WTC11 (cell line): ENCODE data around the gene SYPL1. TPM values are rescaled to one million over a fixed set of nuclear protein-coding genes. Genes with fewer than 3 reads are reported as not detected.
A peak's percentile ranks its signal among the peaks of the same experiment; 100 is the strongest.

Experiments
- ATAC-seq: fragments of 200-7000 bp; cut with Tn5 transposase; 2 replicates; pipeline ENCODE4 v1.10.0; 2021; ENCODE audit warnings: mild to moderate bottlenecking, moderate library complexity
- CTCF ChIA-PET: fragments of 300-600 bp; sonication (Branson Sonifier 250); formaldehyde crosslinking; loops from one replicate; lab custom pipeline; 2021; ENCODE audit warnings: antibody characterized with exemption; lab: Charles Lee
- POLR2A ChIA-PET: fragments of 350-600 bp; sonication (Branson Sonifier 250); formaldehyde crosslinking; loops from one replicate; lab custom pipeline; 2021; ENCODE audit warnings: antibody characterized with exemption; lab: Charles Lee
- DNase-seq: peaks from one replicate; pipeline ENCODE4 v3.0.0; 2021; ENCODE audit warnings: low spot score
- H3K27ac Mint-ChIP-seq: 2 replicates; pipeline ENCODE4 v1.8.0; 2021; ENCODE audit warnings: mixed read lengths
- H3K27me3 Mint-ChIP-seq: 2 replicates; pipeline ENCODE4 v1.8.0; 2021; ENCODE audit warnings: low read depth, mild to moderate bottlenecking, moderate library complexity, mixed read lengths
- H3K36me3 Mint-ChIP-seq: 2 replicates; pipeline ENCODE4 v1.8.0; 2021; ENCODE audit warnings: mixed read lengths
- H3K4me1 Mint-ChIP-seq: 2 replicates; pipeline ENCODE4 v1.8.0; 2022; ENCODE audit warnings: mixed read lengths
- H3K4me3 Mint-ChIP-seq: 2 replicates; pipeline ENCODE4 v1.8.0; 2021; ENCODE audit warnings: mild to moderate bottlenecking, moderate library complexity, mixed read lengths
- H3K9me3 Mint-ChIP-seq: 2 replicates; pipeline ENCODE4 v1.8.0; 2021; ENCODE audit warnings: mixed read lengths
- ESRRA ChIP-seq: sonication (generic); formaldehyde crosslinking; IDR thresholded peaks from 2 replicates; pipeline ENCODE4 v1.8.1; 2022; ENCODE audit warnings: mild to moderate bottlenecking, missing genetic modification reagents, borderline replicate concordance
- ETV6 ChIP-seq: sonication (generic); formaldehyde crosslinking; IDR thresholded peaks from 2 replicates; pipeline ENCODE4 v1.8.1; 2022; ENCODE audit warnings: mild to moderate bottlenecking, missing genetic modification reagents
- FOXK1 ChIP-seq: sonication (generic); formaldehyde crosslinking; IDR thresholded peaks from 2 replicates; pipeline ENCODE4 v1.8.0; 2022; ENCODE audit warnings: mild to moderate bottlenecking, moderate library complexity, missing genetic modification reagents
- FOXP1 ChIP-seq: sonication (generic); formaldehyde crosslinking; IDR thresholded peaks from 2 replicates; pipeline ENCODE4 v1.8.0; 2022; ENCODE audit warnings: missing genetic modification reagents, mild to moderate bottlenecking, moderate library complexity, borderline replicate concordance
- GABPB1 ChIP-seq: sonication (generic); formaldehyde crosslinking; IDR thresholded peaks from 2 replicates; pipeline ENCODE4 v1.8.1; 2023; ENCODE audit warnings: mild to moderate bottlenecking, missing genetic modification reagents
- GTF2I ChIP-seq: fragments of 250-450 bp; sonication (Bioruptor Pico); conservative IDR thresholded peaks from 2 replicates; pipeline ENCODE4 v1.4.0; 2021; ENCODE audit warnings: mild to moderate bottlenecking
- HMGA2 ChIP-seq: fragments of 250-450 bp; sonication (Bioruptor Pico); IDR thresholded peaks from 2 replicates; pipeline ENCODE4 v1.4.0; 2021; ENCODE audit warnings: mild to moderate bottlenecking, moderate library complexity
- JAZF1 ChIP-seq: fragments of 250-450 bp; sonication (Bioruptor Pico); IDR thresholded peaks from 2 replicates; pipeline ENCODE4 v1.9.0; 2021; ENCODE audit warnings: moderate library complexity, mild to moderate bottlenecking, inconsistent platforms
- NFATC4 ChIP-seq: fragments of 250-450 bp; sonication (Bioruptor Pico); IDR thresholded peaks from 2 replicates; pipeline ENCODE4 v1.9.0; 2021; ENCODE audit warnings: mild to moderate bottlenecking
- NFE2L1 ChIP-seq: sonication (generic); formaldehyde crosslinking; IDR thresholded peaks from 2 replicates; pipeline ENCODE4 v1.8.1; 2023; ENCODE audit warnings: missing genetic modification reagents
- PRRX2 ChIP-seq: fragments of 250-450 bp; sonication (Bioruptor Pico); IDR thresholded peaks from 2 replicates; pipeline ENCODE4 v1.8.0; 2021; ENCODE audit warnings: mild to moderate bottlenecking
- RELA ChIP-seq: sonication (generic); formaldehyde crosslinking; IDR thresholded peaks from 2 replicates; pipeline ENCODE4 v1.8.1; 2022; ENCODE audit warnings: missing genetic modification reagents, mild to moderate bottlenecking, borderline replicate concordance
- SMAD3 ChIP-seq: sonication (generic); formaldehyde crosslinking; IDR thresholded peaks from 2 replicates; pipeline ENCODE4 v1.8.0; 2022; ENCODE audit warnings: missing genetic modification reagents, mild to moderate bottlenecking, borderline replicate concordance
- SMAD4 ChIP-seq: sonication (generic); formaldehyde crosslinking; IDR thresholded peaks from 2 replicates; pipeline ENCODE4 v1.8.0; 2022; ENCODE audit warnings: mild to moderate bottlenecking, missing genetic modification reagents
- SP1 ChIP-seq: sonication (generic); formaldehyde crosslinking; conservative IDR thresholded peaks from 2 replicates; pipeline ENCODE4 v1.8.1; 2022; ENCODE audit warnings: missing genetic modification reagents
- ZNF138 ChIP-seq: sonication (generic); formaldehyde crosslinking; conservative IDR thresholded peaks from 2 replicates; pipeline ENCODE4 v1.8.1; 2022; ENCODE audit warnings: mild to moderate bottlenecking, moderate library complexity, missing genetic modification reagents
- total RNA-seq: library from RNA; stranded (reverse); gene quantifications from 3 replicates; pipeline ENCODE4 v1.2.3, GENCODE V29; 2021
- TF ChIP-seq, protein P1 (sequence below): fragments of 200-600 bp; IDR thresholded peaks from 2 replicates; pipeline ENCODE4 v1.8.0; 2022; ENCODE audit warnings: antibody characterized with exemption
- TF ChIP-seq, protein P2 (sequence below): fragments of 250-450 bp; sonication (Bioruptor Pico); IDR thresholded peaks from 2 replicates; pipeline ENCODE4 v1.8.0; 2021; ENCODE audit warnings: mild to moderate bottlenecking
- TF ChIP-seq, protein P3 (sequence below): sonication (generic); formaldehyde crosslinking; IDR thresholded peaks from 2 replicates; pipeline ENCODE4 v1.8.1; 2022; ENCODE audit warnings: mild to moderate bottlenecking, moderate library complexity, missing genetic modification reagents
- TF ChIP-seq, protein P4 (sequence below): sonication (generic); formaldehyde crosslinking; IDR thresholded peaks from 2 replicates; pipeline ENCODE4 v1.8.1; 2022; ENCODE audit warnings: missing genetic modification reagents, borderline replicate concordance
- TF ChIP-seq, protein P5 (sequence below): sonication (generic); formaldehyde crosslinking; IDR thresholded peaks from 2 replicates; pipeline ENCODE4 v1.8.0; 2022; ENCODE audit warnings: mild to moderate bottlenecking, missing genetic modification reagents

The SYPL1 gene
- total RNA-seq, 1 experiment from 2014 or later, result 54.8 TPM

DNA sequence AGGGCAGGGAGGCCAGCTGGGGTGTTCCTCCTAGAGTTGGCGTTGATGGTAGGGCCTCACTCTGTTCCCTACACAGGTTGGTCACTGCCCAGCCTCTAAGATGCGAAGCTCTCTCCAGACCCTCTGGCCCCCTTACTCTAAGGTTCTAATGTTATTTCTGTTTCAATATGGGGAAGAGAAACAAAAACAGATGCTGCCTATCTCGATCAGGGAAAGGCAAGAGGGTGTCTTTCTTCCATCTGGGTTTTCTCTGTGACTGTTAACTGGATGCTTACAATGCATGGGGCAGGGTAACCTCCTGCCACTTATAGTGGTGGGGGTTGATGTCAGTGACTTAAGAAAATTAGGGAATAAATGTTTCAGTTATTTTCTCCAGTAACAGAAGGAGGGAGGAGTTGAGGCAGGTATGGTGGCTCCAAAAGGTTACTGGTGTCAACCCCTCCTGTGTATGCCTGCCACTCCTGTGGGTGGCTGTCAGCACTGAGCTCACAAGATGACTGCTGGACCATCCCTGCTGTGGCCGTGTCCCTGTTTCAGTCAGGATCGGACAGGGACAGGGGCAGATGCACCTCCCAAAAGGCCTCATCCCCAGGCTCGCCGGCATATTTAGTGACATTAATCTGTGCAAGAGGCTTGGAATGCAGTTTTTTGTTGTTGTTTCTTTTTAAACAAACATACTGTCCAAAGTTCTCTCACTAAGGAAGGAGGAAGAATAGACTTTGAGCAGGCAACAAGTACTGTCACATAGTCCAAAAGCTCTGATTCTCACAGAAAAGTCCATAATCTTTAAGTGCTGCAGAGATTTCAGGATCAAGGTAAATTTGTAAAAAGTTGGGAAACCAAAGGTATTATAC lies 39.6 kb upstream of the SYPL1 start (continued):
- TF ChIP-seq, protein P1, sequence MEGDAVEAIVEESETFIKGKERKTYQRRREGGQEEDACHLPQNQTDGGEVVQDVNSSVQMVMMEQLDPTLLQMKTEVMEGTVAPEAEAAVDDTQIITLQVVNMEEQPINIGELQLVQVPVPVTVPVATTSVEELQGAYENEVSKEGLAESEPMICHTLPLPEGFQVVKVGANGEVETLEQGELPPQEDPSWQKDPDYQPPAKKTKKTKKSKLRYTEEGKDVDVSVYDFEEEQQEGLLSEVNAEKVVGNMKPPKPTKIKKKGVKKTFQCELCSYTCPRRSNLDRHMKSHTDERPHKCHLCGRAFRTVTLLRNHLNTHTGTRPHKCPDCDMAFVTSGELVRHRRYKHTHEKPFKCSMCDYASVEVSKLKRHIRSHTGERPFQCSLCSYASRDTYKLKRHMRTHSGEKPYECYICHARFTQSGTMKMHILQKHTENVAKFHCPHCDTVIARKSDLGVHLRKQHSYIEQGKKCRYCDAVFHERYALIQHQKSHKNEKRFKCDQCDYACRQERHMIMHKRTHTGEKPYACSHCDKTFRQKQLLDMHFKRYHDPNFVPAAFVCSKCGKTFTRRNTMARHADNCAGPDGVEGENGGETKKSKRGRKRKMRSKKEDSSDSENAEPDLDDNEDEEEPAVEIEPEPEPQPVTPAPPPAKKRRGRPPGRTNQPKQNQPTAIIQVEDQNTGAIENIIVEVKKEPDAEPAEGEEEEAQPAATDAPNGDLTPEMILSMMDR, result no peak
- TF ChIP-seq NFATC4 (CRISPR knock-in tag), result no peak
- no peak for TF ChIP-seq SP1 (CRISPR knock-in tag)
- no peak for TF ChIP-seq ETV6
- TF ChIP-seq RELA (CRISPR knock-in tag), result no peak
- TF ChIP-seq GTF2I, result no peak

DNA sequence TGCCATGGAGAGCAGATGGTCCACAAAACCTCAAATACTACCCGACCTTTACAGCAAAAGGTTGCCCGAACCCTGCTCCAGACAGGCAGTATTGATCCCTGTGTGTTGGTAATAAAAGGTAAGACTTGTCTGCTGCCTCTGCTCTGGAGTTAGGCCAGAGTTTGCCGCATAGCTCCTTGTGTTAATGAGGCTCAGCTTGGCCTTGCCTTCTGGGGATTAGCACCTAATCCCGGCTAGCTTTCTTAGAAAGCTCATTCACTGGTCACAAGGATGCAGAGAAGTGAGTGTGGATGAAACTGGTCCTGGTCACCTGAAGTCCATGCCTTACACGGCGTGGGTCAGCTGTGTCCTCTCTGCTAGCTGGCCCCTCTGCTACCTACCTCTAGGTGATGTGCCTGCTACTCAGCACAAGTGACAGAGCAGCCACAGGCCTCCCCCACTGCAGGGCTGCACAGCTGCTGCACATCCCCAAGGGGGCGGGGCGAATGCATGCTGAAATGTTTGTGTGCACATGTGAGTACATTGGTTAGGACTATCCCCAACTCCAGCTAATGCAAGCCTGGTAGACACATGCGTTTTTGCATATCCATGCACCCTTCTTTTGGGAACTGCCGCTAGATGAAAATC lies 31.7 kb upstream of the SYPL1 start:
- no peak overlapping the region for H3K27ac Mint-ChIP-seq

DNA sequence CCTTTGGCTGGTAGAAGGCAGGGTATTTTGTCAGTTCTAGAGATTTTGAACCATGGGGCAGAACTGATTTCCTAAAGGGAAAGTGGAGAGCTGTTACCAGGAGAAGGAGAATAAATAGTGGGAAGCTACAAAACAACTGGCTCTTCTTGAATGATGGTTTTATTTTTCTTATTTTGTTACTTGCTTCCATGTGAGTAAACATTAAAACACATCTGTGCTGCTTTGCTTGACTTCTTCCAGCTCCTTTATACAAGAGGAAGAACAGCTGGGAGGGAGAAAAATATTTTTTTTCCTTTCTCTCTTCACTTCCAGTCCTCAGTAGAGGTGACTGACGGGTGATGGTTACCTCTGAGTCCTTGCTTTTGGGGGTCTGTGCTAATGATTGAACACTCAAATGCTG lies 30.0 kb upstream of the SYPL1 start:
- H3K36me3 Mint-ChIP-seq, result no peaks in the 10 kb centered on the region
- H3K27me3 Mint-ChIP-seq, result no peaks in the 10 kb centered on the region; the same call in 1 of the 2 replicates
- no peak for TF ChIP-seq NFE2L1
- no peak for TF ChIP-seq FOXK1 (CRISPR knock-in tag)
- TF ChIP-seq ZNF138 (CRISPR knock-in tag), result no peak
- TF ChIP-seq, protein P2, sequence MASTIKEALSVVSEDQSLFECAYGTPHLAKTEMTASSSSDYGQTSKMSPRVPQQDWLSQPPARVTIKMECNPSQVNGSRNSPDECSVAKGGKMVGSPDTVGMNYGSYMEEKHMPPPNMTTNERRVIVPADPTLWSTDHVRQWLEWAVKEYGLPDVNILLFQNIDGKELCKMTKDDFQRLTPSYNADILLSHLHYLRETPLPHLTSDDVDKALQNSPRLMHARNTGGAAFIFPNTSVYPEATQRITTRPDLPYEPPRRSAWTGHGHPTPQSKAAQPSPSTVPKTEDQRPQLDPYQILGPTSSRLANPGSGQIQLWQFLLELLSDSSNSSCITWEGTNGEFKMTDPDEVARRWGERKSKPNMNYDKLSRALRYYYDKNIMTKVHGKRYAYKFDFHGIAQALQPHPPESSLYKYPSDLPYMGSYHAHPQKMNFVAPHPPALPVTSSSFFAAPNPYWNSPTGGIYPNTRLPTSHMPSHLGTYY, result no peak
- no peak for TF ChIP-seq JAZF1 (CRISPR knock-in tag)
- TF ChIP-seq, protein P3, sequence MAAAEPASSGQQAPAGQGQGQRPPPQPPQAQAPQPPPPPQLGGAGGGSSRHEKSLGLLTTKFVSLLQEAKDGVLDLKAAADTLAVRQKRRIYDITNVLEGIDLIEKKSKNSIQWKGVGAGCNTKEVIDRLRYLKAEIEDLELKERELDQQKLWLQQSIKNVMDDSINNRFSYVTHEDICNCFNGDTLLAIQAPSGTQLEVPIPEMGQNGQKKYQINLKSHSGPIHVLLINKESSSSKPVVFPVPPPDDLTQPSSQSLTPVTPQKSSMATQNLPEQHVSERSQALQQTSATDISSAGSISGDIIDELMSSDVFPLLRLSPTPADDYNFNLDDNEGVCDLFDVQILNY (CRISPR knock-in tag), result no peak
- TF ChIP-seq, protein P4, sequence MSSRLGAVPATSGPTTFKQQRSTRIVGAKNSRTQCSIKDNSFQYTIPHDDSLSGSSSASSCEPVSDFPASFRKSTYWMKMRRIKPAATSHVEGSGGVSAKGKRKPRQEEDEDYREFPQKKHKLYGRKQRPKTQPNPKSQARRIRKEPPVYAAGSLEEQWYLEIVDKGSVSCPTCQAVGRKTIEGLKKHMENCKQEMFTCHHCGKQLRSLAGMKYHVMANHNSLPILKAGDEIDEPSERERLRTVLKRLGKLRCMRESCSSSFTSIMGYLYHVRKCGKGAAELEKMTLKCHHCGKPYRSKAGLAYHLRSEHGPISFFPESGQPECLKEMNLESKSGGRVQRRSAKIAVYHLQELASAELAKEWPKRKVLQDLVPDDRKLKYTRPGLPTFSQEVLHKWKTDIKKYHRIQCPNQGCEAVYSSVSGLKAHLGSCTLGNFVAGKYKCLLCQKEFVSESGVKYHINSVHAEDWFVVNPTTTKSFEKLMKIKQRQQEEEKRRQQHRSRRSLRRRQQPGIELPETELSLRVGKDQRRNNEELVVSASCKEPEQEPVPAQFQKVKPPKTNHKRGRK, result no peak
- TF ChIP-seq SMAD3 (CRISPR knock-in tag), result no peak
- no peak for TF ChIP-seq GABPB1 (CRISPR knock-in tag)
- no peak for TF ChIP-seq PRRX2 (CRISPR knock-in tag)
- TF ChIP-seq RELA (CRISPR knock-in tag), result no peak
- TF ChIP-seq, protein P5, sequence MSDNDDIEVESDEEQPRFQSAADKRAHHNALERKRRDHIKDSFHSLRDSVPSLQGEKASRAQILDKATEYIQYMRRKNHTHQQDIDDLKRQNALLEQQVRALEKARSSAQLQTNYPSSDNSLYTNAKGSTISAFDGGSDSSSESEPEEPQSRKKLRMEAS, result no peak
- no peak for TF ChIP-seq HMGA2 (CRISPR knock-in tag)
- no peak for TF ChIP-seq ESRRA (CRISPR knock-in tag)
- no peak overlapping the region for H3K4me3 Mint-ChIP-seq
- H3K27ac Mint-ChIP-seq, result no peak overlapping the region
- peaks cover 24% of the 10 kb centered on the region for H3K4me1 Mint-ChIP-seq
- ATAC-seq, result no peak
- POLR2A ChIA-PET, result no interaction called here
- CTCF ChIA-PET, result no interaction called here
- no peak for DNase-seq
- peaks cover 22% of the 10 kb centered on the region for H3K9me3 Mint-ChIP-seq

More for the DNA sequence above, 31.7 kb upstream of the SYPL1 start:
- peaks cover 16% of the 10 kb centered on the region for H3K9me3 Mint-ChIP-seq
- H3K36me3 Mint-ChIP-seq, result no peaks in the 10 kb centered on the region
- no peak overlapping the region for H3K4me3 Mint-ChIP-seq
- peak; percentile 57; the same call in 1 of the 2 replicates for ATAC-seq
- H3K27me3 Mint-ChIP-seq, result no peaks in the 10 kb centered on the region; the same call in 1 of the 2 replicates
- H3K4me1 Mint-ChIP-seq, result peaks cover 15% of the 10 kb centered on the region
- ChIA-PET POLR2A (no interaction called here), CTCF (interaction anchor here (0.5 to 1.3 kb wide), 4 partner anchors 10 to 418 kb away, joined by 3 to 8 read pairs (median 4); no protein-coding TSS in a partner anchor)
- peak; percentile 23 for DNase-seq
- TF ChIP-seq FOXP1 (CRISPR knock-in tag) (0 out of 2 replicates have a peak, but pooled peaks have one; percentile 32), SMAD4 (no peak)
